H9 (cell line): ENCODE results near the gene VDAC2. TPM values are rescaled to one million over a fixed set of nuclear protein-coding genes. Genes with fewer than 3 reads are reported as not detected.

Experiments
- DNase-seq: peaks from one replicate; pipeline ENCODE4 v3.0.0-alpha.2; 2017
- H2AFZ ChIP-seq: one replicate; pipeline ENCODE4 v1.6.1; 2013; ENCODE audit warnings: mild to moderate bottlenecking, low read length, control low read depth, moderate library complexity
- H2AK5ac ChIP-seq: 2 replicates; pipeline ENCODE4 v1.6.1; 2013; ENCODE audit warnings: low read length, control low read depth, mixed read lengths; ENCODE audit not compliant: insufficient read length
- H2BK120ac ChIP-seq: one replicate; pipeline ENCODE4 v1.6.1; 2013; ENCODE audit warnings: low read depth, mild to moderate bottlenecking, low read length, control low read depth, inconsistent platforms; ENCODE audit not compliant: poor library complexity, severe bottlenecking
- H2BK12ac ChIP-seq: 2 replicates; pipeline ENCODE4 v1.6.1; 2013; ENCODE audit warnings: low read length, control low read depth, mixed read lengths, low read depth; ENCODE audit not compliant: insufficient read length
- H2BK15ac ChIP-seq: 2 replicates; pipeline ENCODE4 v1.6.1; 2013; ENCODE audit warnings: low read depth, low read length, control low read depth
- H2BK20ac ChIP-seq: one replicate; pipeline ENCODE4 v1.6.1; 2013; ENCODE audit warnings: low read depth, mild to moderate bottlenecking, low read length, control low read depth, inconsistent platforms; ENCODE audit not compliant: poor library complexity, severe bottlenecking
- H2BK5ac ChIP-seq: 2 replicates; pipeline ENCODE4 v1.6.1; 2013; ENCODE audit warnings: low read length, control low read depth, mixed read lengths; ENCODE audit not compliant: insufficient read length
- H3K14ac ChIP-seq: 2 replicates; pipeline ENCODE4 v1.6.1; 2013; ENCODE audit warnings: low read length, control low read depth; ENCODE audit not compliant: insufficient read depth
- H3K18ac ChIP-seq: 2 replicates; pipeline ENCODE4 v1.6.1; 2013; ENCODE audit warnings: low read depth, mild to moderate bottlenecking, mixed read lengths, low read length, control low read depth; ENCODE audit not compliant: insufficient read length
- H3K23ac ChIP-seq: 2 replicates; pipeline ENCODE4 v1.6.1; 2013; ENCODE audit warnings: low read length, control low read depth, mixed read lengths, low read depth; ENCODE audit not compliant: insufficient read length
- H3K23me2 ChIP-seq: 2 replicates; pipeline ENCODE4 v1.6.1; 2013; ENCODE audit warnings: low read depth, mild to moderate bottlenecking, mixed read lengths, low read length, control low read depth; ENCODE audit not compliant: insufficient read length, poor library complexity, severe bottlenecking
- H3K27ac ChIP-seq: 2 replicates; pipeline ENCODE4 v1.5.1; 2013; ENCODE audit warnings: low read length, control low read depth, mixed read lengths, low read depth; ENCODE audit not compliant: insufficient read length
- H3K27me3 ChIP-seq: 2 replicates; pipeline ENCODE4 v1.6.1; 2013; ENCODE audit warnings: low read length, control low read depth, inconsistent platforms; ENCODE audit not compliant: insufficient read depth
- H3K4ac ChIP-seq: 2 replicates; pipeline ENCODE4 v1.6.1; 2013; ENCODE audit warnings: low read depth, mild to moderate bottlenecking, control low read depth, inconsistent platforms, low read length, moderate library complexity
- H3K4me1 ChIP-seq: 2 replicates; pipeline ENCODE4 v1.6.1; 2013; ENCODE audit warnings: low read length, control low read depth, inconsistent platforms; ENCODE audit not compliant: insufficient read depth
- H3K4me2 ChIP-seq: 2 replicates; pipeline ENCODE4 v1.6.1; 2013; ENCODE audit warnings: low read length, control low read depth, mixed read lengths; ENCODE audit not compliant: insufficient read length, insufficient read depth
- H3K56ac ChIP-seq: 2 replicates; pipeline ENCODE4 v1.6.1; 2013; ENCODE audit warnings: low read depth, mild to moderate bottlenecking, mixed read lengths, low read length, control low read depth; ENCODE audit not compliant: insufficient read length
- H3K79me1 ChIP-seq: 2 replicates; pipeline ENCODE4 v1.6.1; 2013; ENCODE audit warnings: low read depth, mild to moderate bottlenecking, moderate library complexity, low read length, control low read depth, inconsistent platforms; ENCODE audit not compliant: insufficient read depth, poor library complexity, severe bottlenecking
- H3K79me2 ChIP-seq: 2 replicates; pipeline ENCODE4 v1.6.1; 2013; ENCODE audit warnings: low read length, control low read depth, inconsistent platforms; ENCODE audit not compliant: insufficient read depth
- H3K9ac ChIP-seq: 2 replicates; pipeline ENCODE4 v1.6.1; 2013; ENCODE audit warnings: low read length, control low read depth, mixed read lengths; ENCODE audit not compliant: insufficient read length; ENCODE audit errors: extremely low read depth
- H3K9me3 ChIP-seq: one replicate; pipeline ENCODE4 v1.6.1; 2013; ENCODE audit warnings: low read depth, low read length, inconsistent platforms; ENCODE audit not compliant: control insufficient read depth
- H3T11ph ChIP-seq: one replicate; pipeline ENCODE4 v1.6.1; 2013; ENCODE audit warnings: mild to moderate bottlenecking, low read length, control low read depth, inconsistent platforms
- H4K20me1 ChIP-seq: one replicate; pipeline ENCODE4 v1.6.1; 2013; ENCODE audit not compliant: control insufficient read depth, insufficient read length, insufficient read depth
- H4K5ac ChIP-seq: 2 replicates; pipeline ENCODE4 v1.6.1; 2013; ENCODE audit warnings: low read depth, mild to moderate bottlenecking, mixed read lengths, low read length, control low read depth; ENCODE audit not compliant: insufficient read length
- H4K8ac ChIP-seq: replicated peaks from 2 replicates; pipeline ENCODE4 v1.6.1; 2013; ENCODE audit warnings: low read length, control low read depth, mixed read lengths, low read depth; ENCODE audit not compliant: insufficient read length
- H4K91ac ChIP-seq: 2 replicates; pipeline ENCODE4 v1.6.1; 2013; ENCODE audit warnings: low read depth, mild to moderate bottlenecking, moderate library complexity, mixed read lengths, low read length, control low read depth; ENCODE audit not compliant: insufficient read length
- H3K27ac Mint-ChIP-seq, 3 experiments: 2 replicates in 2 of 3; 3 replicates in 1 of 3; pipeline ENCODE4 v1.8.0; 2020 to 2021; ENCODE audit warnings: mixed read lengths in 3 of 3, mild to moderate bottlenecking in 1 of 3, moderate library complexity in 1 of 3
- H3K27me3 Mint-ChIP-seq: 2 replicates; pipeline ENCODE4 v1.8.0; 2021; ENCODE audit warnings: low read depth, mild to moderate bottlenecking, moderate library complexity, mixed read lengths
- H3K36me3 Mint-ChIP-seq, 3 experiments: 2 replicates in 2 of 3; 3 replicates in 1 of 3; pipeline ENCODE4 v1.8.0; 2020 to 2021; ENCODE audit warnings: low read depth in 3 of 3, mixed read lengths in 3 of 3; ENCODE audit not compliant: insufficient read depth in 1 of 3
- H3K4me1 Mint-ChIP-seq, 2 experiments: 2 replicates each; pipeline ENCODE4 v1.8.0; 2020; ENCODE audit warnings: mixed read lengths in 2 of 2
- H3K4me3 Mint-ChIP-seq, 2 experiments: 2 replicates in 1 of 2; 3 replicates in 1 of 2; pipeline ENCODE4 v1.8.0; 2020 to 2021; ENCODE audit warnings: mild to moderate bottlenecking in 2 of 2, mixed read lengths in 2 of 2, moderate library complexity in 1 of 2
- H3K9me3 Mint-ChIP-seq, 2 experiments: 2 replicates in 1 of 2; 3 replicates in 1 of 2; pipeline ENCODE4 v1.8.0; 2020; ENCODE audit warnings: mild to moderate bottlenecking in 2 of 2, mixed read lengths in 2 of 2, moderate library complexity in 1 of 2
- WGBS: extraction: QIAGEN DNeasy Blood & Tissue Kit; methylation state at CpG from one replicate; pipeline ENCODE4 v1.1.7; 2013; ENCODE audit warnings: missing lambda C conversion rate, low lambda C conversion rate, mixed read lengths; ENCODE audit not compliant: insufficient read length; ENCODE audit errors: extremely low coverage; 5-methylcytosine and 5-hydroxymethylcytosine counted together
- total RNA-seq: library from RNA; stranded (reverse); gene quantifications from 2 replicates; pipeline ENCODE4 v1.2.1, GENCODE V29; 2021
- TF ChIP-seq, protein P1 (sequence below): fragments of 200-600 bp; sonication (generic); conservative IDR thresholded peaks from 3 replicates; pipeline ENCODE4 v1.8.0; 2021; ENCODE audit warnings: antibody characterized with exemption, mild to moderate bottlenecking

Gene VDAC2
- total RNA-seq, 1 experiment from 2014 or later: 271 TPM

DNA sequence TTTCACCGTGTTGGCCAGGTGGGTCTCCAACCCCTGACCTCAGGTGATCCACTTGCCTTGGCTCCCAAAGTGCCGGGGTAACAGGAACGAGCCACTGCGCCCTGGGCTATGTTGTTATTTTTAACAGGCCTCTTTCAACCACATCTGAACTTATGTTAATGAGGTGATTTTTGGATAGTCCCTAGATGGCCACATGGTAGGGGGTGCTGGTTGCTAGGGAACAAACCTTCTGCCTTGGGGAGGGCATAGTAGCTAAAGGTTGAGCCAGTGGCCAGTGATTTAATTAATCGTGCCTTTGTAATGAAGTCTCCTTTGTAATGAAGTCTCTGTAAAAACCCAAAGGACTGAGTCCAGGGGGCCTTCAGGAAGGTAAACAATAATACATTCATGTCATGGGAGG is 16.1 kb downstream of the VDAC2 start:
- peaks cover 10% of the 10 kb centered on the region; the same call in 1 of the 2 replicates for H3K4me1 ChIP-seq

More for the DNA sequence above, 16.1 kb downstream of the VDAC2 start:
- no peaks in the 10 kb centered on the region for H3K23me2 ChIP-seq
- peak overlapping the region in 1 of 2 experiments; percentile 64; a peak in 3 of 5 replicates for H3K4me3 Mint-ChIP-seq
- no peak overlapping the region for H2BK5ac ChIP-seq
- H3K56ac ChIP-seq: no peak overlapping the region
- H3K36me3 Mint-ChIP-seq: peaks cover 42 to 87% (median 84%) of the 10 kb centered on the region in 3 experiments
- no CpG with 5 or more reads among the region's 5 CpGs for WGBS
- no peak overlapping the region for H2BK12ac ChIP-seq
- H2BK20ac ChIP-seq: no peak overlapping the region
- no peak overlapping the region for H3K4ac ChIP-seq
- no peak overlapping the region for H3T11ph ChIP-seq
- no peak overlapping the region for H2AK5ac ChIP-seq
- H3K14ac ChIP-seq: no peak overlapping the region
- H3K4me1 Mint-ChIP-seq: peaks cover 62 to 68% of the 10 kb centered on the region in 2 experiments
- no peaks in the 10 kb centered on the region for H3K9me3 Mint-ChIP-seq
- DNase-seq: no peak
- TF ChIP-seq, protein P1, sequence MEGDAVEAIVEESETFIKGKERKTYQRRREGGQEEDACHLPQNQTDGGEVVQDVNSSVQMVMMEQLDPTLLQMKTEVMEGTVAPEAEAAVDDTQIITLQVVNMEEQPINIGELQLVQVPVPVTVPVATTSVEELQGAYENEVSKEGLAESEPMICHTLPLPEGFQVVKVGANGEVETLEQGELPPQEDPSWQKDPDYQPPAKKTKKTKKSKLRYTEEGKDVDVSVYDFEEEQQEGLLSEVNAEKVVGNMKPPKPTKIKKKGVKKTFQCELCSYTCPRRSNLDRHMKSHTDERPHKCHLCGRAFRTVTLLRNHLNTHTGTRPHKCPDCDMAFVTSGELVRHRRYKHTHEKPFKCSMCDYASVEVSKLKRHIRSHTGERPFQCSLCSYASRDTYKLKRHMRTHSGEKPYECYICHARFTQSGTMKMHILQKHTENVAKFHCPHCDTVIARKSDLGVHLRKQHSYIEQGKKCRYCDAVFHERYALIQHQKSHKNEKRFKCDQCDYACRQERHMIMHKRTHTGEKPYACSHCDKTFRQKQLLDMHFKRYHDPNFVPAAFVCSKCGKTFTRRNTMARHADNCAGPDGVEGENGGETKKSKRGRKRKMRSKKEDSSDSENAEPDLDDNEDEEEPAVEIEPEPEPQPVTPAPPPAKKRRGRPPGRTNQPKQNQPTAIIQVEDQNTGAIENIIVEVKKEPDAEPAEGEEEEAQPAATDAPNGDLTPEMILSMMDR: no peak
- no peak overlapping the region for H3K27ac ChIP-seq
- no peak overlapping the region for H4K91ac ChIP-seq
- no peak overlapping the region for H3K18ac ChIP-seq
- H3K4me2 ChIP-seq: no peak overlapping the region
- peaks cover 10% of the 10 kb centered on the region; the same call in 1 of the 2 replicates for H3K79me2 ChIP-seq
- H4K20me1 ChIP-seq: no peaks in the 10 kb centered on the region
- no peak overlapping the region for H4K5ac ChIP-seq
- H3K27me3 ChIP-seq: no peaks in the 10 kb centered on the region
- H4K8ac ChIP-seq: no peak overlapping the region
- H2AFZ ChIP-seq: no peak overlapping the region
- H2BK120ac ChIP-seq: no peak overlapping the region
- H3K79me1 ChIP-seq: no peaks in the 10 kb centered on the region
- H3K27me3 Mint-ChIP-seq: no peaks in the 10 kb centered on the region
- H3K27ac Mint-ChIP-seq: peak overlapping the region; percentile 85 to 94 (median 94); a peak in 6 of 7 replicates
- no peak overlapping the region for H3K23ac ChIP-seq
- H3K9me3 ChIP-seq: no peaks in the 10 kb centered on the region
- no peak overlapping the region for H3K9ac ChIP-seq
- no peak overlapping the region for H2BK15ac ChIP-seq
